Measurements from ENCODE around the gene KAZN.
"Not testable (repeated sequence)": the region's sequence is repeated elsewhere in the genome, so short reads cannot be mapped to it uniquely, and the experiment has no call there.

The KAZN gene

DNA sequence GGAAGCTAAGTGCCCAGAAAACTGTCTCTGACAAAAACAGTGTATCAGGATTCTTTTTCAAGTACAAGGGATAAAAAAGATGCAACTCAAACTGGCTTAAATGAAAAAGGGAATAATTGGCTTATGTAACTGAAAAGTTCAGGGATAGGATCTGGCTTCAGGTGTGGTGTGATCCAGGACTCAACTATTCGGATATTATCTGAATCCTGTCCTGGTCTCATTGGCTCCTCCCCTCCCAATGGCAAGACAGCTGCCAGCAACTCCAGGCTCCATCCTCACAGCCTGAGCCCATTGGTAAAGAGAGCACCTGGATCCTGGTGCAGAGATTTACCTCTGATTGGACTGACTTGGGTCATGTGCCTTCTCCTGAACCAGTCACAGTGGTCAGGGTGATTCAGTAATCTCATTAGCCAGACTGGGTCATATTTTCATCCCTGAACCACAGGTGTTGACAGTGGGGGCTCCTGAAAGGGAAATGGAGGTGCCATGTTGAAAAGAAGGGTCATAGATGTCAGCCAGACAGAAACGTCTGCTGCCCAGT lies 349.7 kb downstream of the KAZN start:
- no peak for DNase-seq

DNA sequence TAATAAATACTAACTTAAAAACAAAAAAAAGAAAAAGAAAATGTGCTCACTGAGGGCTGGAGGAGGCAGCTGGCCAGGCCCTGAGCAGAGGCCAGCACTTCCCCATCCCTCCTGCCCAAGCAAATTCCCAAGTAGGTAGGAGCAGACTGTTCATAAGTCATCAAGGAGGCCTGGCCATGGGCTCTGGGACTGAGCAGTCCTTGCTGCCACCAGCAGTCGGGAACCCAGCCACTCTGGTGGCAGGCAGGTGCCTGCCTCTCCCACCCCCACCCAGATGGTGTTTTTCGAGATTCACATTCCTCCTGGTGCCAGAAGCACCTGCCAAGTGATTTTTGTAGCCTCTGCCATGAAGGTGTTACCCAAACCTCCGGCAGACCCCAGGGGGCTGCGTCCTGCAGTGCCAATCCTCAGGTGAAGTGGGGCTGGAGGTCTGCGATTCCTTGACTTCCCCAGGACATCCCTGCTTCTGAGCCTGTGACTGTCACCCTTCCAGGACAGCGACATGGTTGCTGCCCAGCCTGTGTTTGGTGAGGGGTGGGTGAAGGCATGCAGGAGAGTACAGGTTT lies 350.9 kb downstream of the KAZN start:
- DNase-seq, result no peak

DNA sequence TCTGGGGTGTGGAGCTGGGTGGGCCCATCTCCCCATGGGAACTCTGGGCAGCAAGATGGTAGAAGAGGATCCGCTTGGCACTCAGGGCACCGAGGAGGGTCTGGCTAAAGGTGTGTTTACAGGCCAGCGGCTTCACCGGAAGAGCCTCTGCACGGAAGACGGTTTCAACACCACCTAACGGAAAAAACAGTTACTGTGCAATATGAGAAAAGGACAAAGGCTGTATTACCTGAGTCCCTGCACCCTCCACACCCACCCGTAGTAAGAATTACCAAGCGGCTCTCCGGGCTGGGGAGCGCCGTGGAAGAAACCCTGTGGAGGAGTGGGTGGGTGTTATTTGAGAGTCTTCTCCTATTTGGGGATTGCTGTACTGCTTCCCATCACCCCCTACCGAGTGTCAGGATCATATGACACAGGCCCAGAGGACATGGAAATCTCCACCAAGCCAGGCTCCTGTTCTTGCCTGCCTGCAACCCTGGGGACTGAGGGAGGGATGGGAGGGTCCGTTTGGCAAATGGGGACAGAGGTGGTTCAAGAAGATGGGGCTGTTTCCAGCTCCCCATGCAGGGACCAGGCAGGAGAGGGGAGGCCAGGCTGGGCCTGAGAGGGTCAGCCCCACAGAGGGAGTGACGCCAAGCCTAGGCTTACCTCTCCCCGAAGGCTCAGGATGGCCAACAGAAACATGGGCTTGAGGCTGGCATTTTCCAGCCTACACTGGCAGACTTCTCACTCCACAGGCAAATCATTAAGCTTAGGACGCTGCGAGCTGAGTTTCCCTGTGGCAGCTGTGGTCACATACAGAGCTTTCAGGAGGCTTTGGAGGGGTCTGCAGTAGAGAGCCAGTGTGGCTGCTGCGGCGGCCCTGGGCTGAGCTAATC lies 351.6 kb downstream of the KAZN start:
- DNase-seq, result no peak

DNA sequence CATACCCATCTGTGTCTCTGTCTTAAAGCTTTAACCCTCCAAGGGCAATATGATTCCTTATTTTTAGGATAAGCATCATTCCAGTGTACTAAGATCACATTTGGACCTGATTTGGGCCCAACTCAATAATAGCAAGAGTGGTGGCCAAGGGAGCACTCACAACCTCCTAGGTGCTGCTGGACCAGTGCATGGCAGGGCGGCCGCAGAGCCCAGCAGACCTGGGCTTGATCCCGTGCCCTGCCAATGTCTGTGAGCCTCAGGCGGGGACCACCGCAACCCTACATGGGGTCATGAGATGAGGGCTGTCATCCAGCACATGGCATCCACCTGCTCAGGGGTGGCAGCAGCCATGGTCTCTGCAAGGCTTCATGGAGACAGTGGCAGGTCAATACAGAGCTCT lies 353.3 kb downstream of the KAZN start:
- DNase-seq, result no peak

DNA sequence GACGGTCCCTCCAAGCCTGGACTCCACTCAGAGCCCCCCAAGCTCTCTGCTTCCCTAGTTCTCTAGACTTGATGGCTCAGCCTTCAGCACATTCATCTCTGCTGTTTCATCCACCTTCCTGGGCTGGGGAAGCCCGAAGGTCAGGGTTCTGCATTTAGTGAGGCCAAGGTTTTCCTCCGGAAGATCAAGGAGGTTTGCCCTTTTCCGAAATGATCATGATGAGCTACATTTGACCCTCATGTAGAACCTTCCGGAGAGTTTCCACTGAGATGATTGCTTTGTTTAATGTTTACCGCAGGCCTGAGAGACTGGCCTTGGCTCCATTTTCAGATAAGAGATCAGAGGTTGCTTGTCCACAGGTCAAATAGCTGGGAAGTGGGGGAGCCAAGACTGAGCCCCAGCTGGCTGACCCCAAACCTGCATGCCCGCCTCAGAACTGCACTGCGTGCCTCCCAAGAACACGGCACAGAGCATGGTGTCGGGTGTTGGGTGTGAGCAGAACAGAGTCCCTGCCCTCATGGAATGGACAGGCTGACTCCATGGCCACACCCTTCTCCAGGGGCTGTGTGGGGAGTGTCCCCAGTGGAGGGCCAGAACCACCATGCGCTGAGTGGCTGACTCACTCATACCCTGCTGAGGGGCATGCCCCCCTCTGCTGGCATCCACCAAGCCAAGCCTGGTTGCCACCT lies 354.3 kb downstream of the KAZN start:
- DNase-seq, result no peak

DNA sequence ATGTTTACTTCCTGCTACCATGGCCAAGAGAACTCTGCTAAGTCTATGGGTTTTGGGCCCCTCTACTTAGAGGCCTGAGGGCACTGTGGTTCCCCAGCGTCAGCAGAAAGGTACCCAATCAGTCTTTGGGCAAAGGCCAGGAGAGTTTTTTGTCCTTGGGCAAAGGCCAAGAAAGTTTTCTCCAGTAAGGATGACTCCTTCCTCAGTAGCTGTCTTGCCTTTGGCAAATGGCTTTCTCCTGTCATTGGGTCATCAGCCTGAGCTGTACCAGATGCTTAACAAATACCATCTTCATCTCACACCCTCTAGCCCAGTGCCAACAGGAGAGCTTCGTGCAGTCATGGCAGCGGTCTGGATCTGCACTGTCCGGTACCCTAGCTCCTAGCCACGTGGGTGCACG lies 355.7 kb downstream of the KAZN start:
- no peak for DNase-seq

DNA sequence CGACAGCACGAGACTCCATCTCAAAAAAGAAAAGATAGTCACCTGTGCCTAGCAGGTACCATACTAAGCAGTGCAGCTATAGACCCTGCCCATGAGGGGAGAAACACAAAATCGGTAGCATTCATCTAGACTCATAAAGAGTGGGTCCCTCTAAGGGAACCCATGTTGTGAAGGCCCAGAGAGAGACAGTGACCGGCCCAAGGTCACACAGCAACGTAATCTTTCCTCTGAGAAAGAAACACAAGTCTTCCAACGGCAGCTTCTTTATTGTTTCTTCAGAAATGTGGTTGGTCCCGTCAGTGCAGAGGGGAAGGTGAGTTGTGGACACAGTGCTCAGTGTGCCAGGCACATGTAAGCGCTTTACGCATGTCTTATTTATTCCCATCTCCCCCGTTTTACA lies 356.4 kb downstream of the KAZN start:
- no peak for DNase-seq

DNA sequence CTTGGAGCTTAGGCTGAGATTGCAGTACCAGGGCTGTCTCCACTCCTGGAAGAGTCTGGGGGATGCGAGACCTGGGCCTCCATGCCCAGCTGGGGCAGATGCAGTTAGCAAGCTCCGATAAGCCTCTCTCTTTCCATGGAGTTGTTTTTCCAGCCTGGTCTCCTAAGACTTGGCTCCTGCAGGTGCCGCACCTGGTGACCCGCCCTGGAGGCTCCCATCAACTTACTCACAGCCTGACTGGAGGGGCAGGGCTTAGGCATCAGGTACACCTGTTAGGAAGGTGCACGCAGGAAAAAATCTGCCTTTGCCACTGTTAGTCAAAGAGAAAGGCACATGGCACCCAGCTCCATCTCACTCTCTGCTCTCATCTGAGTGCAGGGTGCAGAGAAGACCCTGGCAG lies 356.9 kb downstream of the KAZN start:
- no peak for DNase-seq

DNA sequence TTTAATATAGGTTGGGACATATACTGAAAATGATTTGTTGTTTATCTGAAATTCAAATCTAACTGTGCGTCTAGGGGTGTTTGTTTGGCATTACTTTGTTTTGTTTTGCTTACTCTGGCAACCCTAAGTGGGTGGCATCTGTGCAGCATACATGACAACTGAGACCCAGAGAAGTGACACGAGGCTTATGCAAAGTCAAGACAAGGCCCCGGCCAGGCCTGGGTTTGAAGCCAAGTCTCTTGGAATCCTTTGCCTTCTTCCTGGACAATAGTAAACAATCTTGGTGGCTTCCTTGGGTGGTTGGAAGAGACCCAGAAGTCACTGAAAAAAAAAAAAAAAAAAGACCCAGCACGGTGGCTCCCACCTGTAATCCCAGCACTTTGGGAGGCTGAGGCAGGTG lies 357.5 kb downstream of the KAZN start:
- no peak for DNase-seq

DNA sequence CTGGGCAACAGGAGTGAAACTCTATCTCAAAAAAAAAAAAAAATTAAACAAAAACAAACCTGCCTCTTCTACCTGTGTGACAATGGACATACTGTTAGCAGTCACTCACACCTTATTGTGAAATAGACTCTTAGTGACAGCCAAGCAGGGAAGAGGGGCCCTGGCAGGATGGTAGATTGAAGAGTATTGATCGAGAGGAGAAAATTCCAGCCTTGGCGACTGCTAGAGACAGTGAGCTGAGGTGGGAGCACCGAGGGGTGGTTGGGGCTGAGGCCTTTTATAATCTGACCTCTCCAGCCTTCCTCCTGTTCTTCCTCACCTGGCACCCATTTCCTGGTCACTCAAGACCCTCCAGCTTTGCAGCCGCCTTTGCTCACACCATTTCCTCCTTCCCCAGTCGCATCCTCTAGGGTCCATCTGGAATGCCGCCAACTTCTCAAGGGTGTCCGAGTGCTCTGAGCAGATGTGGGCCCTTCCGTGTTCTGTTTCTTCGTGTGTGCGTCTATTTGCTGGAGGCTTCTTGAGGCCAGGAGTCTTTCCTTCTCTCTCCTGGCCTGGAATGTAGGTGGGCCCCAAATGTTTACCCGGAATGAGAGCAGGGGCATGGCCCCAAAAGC lies 358.2 kb downstream of the KAZN start:
- no peak for DNase-seq

DNA sequence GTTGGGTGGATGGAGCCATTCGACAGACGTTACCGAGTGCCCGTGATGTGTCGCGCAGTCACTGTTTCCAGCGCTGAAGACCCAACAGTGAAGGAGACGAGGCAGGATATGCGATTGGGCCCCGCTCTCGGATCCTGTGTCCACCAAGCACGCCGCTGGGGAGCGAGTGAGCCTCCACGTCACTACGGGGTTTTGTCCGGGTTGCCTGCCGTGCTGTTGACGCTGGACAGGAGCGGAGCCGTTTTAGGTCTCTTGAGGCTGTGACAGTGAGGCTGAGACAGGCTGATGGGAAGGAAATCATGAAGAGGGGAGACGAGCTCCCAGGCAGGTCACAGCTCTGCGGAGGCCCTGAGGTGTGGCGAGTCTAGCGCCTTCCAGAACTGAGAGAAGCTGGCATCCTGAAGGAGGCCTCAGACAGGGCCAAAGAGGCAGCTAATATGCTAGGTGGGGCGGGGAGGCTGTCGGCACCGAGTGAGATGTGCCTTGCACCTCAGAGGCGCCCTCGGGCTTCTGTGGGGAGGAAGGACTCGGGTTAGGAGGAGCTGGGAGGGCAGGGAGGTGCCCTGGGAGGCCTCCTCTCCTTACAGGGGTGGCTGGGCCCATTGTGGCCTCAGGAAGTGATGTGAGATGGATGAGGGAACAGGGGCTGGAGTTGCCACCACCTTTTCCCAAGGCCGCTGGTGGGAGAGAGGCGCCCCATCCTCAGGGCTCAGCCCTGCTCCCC lies 359.1 kb downstream of the KAZN start:
- no peak for DNase-seq

DNA sequence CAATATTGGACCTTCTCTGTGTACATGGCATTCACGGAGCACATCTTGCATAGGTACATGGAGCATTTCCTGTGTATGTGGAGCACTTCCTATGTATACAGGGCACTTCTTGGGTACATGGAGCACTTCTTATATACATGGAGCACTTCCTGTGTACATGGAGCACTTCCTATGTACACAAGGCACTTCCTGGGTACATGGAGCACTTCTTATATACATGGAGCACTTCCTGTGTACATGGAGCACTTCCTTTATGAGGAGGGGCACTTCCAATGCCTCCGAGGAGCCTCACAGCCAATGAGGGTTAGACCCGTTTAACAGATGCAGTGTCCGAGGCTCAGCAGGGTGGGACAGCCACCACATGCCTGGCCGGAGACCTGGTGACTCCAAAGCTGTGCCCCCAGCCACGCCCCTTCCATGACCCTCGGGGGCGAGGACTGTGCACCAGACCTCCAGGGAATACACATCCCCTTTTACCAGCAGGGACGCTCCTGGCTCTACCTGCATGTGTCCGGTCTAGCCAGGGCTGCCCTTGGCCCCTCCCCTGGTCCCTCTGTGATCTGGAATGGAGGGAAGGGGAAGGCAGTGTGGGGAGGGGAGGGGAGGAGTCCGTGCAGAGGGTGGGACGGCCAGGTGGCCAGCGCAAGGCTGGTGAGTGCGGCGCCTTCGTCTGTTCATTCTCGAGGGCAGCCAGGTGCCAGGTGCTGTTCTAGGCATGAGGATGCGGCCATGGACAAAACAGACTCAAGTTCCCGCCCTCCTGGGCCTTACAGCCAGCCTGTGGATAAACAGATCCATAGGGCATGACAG lies 360.0 kb downstream of the KAZN start:
- DNase-seq, result no peak

DNA sequence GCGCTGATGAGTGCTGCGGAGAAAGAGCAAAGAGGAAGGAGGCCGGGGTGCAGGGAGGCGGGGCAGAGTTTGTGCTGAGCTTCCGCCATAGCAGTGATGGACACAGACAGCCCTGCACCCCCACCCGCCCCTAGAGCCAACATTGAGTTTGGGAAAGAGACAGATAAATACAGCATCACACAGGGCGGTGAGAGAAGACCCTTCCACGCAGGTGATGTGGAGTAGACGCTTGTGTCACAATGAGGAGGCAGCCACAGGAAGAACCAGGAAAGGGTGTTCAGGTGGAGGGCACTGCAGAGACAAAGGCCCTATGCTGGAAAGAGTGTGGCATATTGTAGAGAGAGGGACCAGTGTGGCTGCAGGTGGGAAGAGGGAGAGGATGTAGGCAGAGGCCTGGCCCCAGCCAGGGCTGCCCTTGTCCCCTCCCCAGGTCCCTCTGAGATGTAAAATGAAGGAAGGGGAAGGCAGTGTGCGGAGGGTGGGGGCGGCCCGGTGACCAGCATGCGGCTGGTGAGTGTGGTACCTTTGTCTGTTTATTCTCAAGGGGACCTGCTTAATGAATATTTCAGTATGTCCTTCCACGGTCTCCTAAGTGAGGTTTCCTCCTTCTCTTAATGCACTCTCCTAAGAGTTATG lies 360.7 kb downstream of the KAZN start:
- DNase-seq, result no peak

DNA sequence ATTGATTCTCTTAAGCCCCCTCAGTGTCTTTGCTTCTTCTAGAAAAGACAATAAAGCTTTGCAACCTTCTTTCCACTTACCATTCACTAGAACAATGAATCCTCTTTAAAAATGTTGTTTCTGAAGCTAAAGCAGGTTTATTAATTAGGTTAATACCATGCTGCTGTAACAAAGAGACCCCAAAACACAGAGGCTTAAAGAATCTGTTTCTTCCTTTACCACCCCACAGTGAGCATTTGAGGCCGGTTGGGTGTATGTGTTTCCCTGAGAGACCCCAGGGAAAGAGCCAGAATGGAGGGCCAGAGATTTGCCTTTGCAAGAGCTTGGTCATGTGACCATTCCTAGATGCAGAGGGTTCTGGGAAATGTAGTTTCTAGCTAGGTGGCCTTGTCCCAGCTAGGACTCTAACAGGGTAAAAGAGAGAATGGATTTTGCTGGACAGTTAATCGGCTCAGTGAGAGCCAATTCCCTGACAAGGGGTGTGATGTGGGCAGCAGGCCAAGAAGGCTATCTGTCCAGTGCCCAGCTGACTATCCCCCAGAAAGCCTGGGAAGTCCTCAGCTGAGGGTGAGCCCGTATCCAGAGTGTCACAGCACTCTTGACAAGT lies 363.3 kb downstream of the KAZN start:
- DNase-seq, result no peak

DNA sequence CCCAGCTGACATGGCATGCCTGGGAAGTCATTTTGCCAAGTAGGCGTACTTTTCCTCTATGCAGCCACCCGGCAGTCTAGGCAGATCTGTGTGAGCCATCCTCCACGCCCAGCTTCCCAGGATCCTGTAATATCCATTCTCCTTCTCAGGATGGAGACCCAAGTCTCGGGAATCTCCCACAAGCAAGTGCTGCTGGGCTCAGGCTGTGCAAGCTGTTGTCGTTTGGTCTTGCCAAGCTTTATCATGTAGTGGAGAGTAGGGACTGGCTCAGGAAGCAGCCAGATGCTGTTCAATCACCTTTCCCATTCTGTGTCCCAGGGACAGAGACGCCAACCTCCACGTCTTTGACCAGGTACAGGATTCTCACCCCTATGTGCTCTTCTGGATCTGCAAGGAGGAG lies 363.9 kb downstream of the KAZN start:
- no peak for DNase-seq

DNA sequence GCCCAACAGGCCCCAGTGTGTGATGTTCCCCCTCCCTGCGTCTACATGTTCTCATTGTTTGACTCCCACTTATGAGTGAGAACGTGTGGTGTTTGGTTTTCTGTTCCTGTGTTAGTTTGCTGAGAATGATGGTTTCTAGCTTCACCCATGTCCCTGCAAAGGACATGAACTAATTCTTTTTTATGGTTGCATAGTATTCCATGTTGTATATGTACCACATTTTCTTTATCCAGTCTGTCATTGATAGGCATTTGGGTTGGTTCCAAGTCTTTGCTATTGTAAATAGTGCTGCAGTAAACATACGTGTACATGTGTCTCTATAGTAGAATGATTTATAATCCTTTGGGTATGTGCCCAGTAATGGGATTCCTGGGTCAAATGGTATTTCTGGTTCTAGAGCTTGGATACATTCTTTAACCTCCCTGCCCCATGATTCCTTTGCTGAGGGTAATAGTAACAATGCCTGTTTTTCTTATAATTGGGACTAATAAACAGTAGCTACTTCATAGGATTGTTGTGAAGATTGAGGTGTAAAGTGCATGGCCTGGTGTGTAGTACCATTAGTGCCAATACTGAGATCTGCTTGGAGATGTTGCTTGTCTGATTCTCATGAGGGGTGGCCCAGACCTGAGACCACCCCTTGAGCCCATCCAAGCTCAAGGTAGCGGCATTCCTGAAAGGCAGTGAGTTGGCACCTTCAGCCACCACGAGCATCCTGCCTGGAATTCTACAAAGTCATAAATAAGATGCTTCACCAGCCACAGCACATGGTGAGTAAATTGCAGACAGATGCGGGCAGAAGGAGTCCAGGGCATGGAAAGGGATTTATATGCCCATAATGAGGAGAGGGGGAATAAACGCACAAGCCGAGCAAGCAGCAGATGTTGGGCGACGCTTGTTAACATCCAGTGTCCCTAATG lies 365.6 kb downstream of the KAZN start:
- not testable (repeated sequence) for DNase-seq

DNA sequence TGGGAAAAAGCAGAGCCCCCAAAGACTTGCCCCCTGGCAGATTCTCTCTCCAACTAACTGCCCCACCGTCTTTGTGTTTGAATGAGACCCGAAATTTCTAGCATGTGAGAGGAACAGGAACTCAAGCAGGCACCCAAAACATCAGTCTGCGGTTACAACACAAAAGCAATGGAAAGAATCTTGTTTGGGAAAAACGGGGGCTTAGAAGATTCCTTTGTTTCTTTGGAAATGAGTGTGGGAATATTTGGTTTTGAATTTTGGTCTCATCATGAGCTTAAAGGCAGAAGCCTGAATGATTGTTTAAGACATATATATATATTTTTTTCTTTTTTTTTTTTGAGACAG lies 366.2 kb downstream of the KAZN start:
- DNase-seq, result no peak

DNA sequence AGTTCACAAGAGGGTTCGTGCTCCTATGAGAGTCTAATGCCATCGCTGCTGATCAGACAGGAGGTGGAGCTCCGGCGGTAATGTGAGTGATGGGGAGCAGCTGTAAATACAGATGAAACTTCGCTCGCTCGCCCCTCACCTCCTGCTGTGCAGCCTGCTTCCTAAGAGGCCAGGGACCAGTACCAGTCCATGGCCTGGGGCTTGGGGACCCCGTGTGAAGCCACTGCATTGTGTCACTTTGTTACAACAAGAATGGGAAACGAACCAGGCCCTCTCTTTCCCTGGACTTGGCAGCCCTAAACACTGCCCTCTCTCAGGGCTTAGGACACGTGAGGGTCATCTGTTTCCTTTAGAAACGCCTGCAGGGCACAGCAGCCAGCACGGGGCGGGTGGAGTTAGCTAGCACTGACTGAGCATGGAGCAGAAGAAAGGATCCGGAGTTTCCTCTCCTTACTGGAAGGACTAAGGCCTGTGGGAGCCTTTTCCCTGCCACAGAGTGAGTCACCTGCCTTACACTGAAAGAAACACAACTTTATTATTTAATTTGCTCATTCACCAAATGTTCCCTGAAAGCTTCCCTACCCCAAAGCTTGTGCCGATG lies 369.9 kb downstream of the KAZN start:
- no peak for DNase-seq

DNA sequence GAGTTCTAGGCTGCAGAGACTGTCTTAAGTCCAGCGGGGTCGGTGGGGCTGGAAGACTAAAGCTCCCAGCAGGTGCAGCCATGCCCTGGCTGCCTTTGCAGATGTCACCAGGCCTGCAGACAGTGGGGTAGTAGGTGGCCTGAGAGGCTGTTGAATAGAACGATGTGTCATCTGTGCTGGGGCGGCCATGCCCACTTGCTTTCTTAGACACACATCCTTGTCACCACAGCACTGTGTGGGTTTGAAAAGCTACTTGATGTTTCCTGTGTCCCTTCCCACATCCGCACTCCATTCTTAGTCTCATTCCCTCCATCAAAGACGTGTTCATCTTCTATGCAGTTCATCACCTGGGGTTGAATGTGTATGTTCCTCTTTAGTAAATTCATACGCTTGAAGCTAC lies 370.5 kb downstream of the KAZN start:
- DNase-seq, result peak; percentile 66

Measured in NK-92 treated with Interleukin-12 subunit alpha and Interleukin-12 subunit beta, amount 100 ng/mL, for 24 hours (cell line).